Inflammatory macrophage treated with lipopolysaccharide for 1 hour (primary cell): ENCODE results near the gene TMEM129.

Experiments
- DNase-seq, 2 donors: peaks; one replicate each; pipeline ENCODE4 v3.0.0-alpha.2; 2020 to 2022

Gene TMEM129

DNA sequence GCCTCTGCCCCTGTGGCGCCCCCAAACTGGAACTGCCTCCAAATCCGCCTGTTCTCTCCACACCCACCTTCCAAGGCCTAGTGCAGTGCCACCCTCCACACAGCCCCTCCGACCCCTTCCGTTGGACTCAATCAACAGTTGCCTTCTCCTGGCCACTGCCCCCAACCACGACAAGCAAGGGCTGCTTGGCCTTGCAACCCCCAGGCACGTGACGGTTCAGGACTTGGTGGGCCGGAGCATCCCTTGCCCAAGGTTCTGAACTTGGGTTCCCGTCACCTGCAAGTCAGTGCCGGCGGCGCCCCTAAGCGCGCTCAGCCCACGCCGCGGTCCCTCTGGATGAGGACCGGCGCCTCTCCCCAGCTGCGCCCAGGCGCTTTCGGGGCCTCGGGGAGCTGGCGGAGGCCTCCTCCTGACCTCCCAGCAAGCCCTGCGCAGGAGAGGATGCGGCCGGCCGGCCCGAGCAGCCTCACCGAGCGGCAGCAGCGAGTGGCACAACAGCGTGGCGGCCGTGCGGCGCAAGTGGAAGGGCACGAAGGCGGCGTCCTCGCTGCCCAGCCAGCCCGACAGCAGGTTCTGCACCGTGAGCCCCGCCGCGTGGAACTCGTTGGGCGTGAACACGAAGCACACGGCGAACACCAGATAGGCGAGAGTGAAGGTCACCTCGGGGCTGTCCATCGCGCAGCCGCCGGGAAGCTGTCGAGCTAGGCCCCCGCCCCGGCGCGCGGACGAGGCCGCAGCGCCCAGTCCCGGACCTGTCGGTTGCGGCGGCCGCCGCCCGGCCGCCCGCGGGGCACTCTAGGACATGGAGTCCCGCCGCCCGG lies 750 bp downstream of the TMEM129 start:
- DNase-seq = peak; percentile 29 to 35

DNA sequence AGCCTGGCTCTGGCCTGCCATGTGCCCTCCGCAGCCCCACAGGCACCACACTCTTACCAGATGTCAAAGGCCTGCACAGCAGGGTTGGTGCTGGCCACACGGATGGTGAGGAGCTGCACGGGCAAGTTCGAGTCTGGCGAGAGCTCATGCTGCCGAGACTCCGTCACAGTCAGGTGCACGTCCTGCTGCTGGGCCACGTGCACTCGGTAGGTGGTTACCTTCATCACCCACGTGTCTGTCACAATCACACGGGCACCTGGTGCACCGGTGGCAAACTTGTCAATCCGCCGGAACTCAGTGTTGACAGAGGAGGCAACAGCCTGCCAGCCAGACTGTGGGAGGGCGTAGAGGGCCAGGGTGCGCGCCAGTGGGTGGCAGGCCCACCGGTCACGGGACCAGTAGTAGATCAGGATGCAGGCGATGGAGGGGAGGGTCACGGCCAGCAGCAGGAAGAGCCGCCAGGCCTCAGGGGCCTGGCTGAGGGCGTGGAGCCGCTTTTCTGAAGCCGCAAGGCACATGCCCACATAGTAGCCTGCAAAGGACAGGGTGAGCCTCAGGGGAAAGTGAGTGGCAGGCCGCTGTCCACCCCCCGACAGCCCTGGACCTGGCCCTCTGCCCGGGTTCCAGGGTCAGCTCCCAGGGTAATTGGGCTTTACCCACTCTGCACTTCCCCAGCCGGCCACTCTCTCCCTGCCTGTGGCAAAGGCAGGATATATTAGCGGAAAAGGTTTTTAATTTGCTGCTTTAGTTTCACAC lies 2.9 kb downstream of the TMEM129 start:
- no peak for DNase-seq

DNA sequence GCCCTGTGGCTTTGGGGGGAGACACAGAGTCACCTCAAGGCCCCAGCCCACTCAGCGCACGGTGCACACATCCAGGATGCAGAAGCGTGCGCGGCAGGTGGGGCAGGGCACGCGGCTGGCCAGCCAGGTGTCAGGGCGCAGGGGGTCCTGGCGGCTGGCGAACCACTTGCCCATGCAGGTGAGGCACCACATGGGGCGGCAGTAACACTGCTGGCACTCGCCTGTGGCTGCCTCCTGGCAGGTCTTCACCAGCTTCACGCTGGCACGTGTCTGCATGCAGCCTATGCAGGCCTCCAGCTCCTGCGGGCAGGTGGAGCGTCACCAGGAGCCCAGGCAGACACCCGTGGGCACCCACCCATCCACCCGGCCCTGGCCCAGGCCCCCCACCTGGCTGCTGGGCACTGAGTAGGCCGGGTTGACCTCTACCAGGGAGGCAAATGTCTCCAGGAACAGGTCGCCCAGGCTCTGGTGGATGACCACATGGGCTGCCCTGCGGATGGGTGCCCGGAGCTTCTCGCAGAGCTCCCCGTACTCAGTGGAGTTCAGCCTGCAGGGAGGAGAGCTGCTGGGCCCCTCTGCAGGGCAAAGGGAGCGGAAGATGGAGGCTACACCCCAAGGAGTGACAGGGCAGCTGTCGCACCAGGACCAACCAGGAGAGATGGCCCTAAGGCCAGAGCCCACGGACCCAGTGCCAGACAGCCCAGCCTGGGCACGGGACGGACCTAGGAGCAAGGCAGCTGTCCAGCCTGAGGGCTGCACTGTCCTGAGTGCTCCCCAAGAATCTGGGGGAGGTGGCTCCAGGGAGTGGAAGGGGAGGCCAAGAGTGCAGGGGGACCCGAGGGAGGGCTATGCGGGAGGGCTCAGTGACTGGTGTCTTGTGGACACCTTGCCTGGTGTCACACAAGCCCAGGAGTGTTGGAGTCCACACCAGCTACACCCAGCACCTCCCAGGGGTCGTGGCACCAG lies 3.7 kb downstream of the TMEM129 start:
- no peak for DNase-seq

DNA sequence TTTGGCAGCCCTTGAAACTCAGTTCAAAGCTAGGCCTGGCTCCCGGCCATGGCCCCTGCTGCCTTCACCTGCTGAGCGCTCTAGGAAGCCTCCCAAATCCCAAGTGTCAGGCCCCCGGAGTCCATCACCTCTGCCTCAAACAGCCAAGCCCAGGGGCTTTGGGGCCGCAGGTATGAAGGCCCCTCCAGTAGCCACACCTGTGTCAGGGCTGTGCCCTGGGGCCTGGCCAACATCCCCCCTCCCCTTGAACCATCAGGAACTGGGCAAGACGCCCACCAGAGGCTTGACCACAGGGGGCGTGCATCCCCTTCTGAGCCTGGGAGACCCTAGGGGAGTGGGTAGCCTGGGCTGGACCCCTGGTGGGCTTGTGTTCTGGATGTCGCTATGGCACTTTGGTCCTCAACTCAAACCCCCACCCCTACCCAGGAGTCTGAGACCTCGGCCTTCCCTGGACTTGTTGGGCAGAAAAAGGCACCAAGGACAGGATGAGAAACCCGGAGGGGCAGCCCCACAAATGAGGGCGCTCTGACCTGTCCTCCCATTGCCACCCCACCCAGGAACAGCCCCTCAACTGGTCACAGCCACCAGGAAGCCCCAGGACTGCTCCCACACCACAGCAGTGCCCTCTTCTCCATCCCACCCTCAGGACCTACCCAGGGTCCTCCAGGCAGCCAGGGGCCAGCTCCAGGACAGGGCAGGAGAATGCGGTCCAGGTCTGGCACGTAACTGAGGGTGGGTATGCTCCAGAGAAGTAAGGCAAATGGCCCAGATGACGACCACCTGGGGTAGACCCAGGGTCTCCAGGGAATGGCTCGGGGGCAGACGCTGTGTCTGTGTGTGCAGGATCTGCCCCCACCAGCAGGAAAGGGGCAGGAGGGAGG lies 4.8 kb downstream of the TMEM129 start:
- no peak for DNase-seq

DNA sequence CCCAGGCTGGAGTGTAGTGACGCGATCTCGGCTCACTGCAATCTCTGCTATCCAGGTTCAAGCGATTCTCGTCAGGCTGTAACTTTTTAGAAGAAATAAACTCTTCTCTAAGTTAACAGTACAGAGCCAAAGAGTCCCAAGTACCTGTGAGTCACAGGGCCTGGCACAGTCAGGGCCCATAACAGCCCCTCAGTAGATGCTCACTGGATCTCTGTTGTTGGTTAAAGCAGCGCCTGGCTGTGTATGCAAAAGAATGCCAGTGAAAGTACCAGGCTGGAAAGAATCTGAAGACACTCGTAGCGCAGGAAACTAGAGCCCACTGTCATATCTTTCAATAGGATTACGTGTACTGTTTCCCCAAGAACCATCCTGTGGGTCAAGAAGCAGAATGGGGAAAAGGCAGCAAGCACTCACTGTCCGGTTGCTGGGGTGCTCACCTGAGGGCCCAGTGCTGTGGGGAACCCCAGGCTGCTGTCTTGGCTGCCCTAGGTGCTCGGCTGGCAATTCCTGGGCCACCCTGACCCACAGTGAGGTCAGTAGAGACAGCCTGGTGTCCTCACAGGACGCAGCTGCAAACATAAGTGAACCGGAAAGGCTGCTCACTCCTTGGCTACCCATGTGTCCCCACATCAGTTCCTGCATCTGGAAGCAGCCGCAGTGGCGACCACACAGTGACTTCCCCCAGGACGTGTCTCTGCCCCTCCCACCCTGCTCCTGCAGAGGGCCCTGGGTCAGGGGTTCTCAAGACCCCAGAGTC lies 5.9 kb downstream of the TMEM129 start:
- DNase-seq = no peak

DNA sequence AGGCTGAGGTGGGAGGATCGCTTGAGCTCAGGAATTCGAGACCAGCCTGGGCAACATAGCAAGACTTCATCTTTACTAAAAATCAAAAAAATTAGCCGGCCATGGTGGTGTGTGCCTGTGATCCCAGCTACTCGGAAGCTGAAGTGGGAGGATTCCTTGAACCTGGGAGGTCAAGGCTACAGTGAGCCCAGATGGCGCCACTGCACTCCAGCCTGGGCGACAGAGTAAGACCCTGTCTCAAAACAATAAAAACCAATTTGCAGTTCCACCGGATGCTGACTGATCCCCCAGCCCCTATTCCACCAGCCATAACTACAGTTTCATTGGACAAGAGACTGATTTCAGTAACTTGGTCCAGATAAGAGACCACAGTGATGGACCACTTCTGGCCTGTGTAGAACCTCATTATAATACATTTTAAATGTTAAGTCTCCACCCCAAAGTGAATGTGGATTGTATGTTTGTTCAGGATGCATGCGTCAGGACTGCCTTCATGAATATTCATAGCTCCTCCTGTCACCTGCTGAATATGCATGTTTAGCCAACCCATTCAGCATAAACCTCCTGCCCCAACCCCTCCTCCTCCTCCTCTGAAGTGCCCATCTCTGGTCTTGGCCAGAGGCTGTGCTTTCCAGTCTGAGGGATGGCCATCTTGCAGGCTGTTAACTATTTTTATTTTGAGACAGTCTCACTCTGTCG lies 6.7 kb downstream of the TMEM129 start:
- DNase-seq = peak in 1 of 2 donors; percentile 23

DNA sequence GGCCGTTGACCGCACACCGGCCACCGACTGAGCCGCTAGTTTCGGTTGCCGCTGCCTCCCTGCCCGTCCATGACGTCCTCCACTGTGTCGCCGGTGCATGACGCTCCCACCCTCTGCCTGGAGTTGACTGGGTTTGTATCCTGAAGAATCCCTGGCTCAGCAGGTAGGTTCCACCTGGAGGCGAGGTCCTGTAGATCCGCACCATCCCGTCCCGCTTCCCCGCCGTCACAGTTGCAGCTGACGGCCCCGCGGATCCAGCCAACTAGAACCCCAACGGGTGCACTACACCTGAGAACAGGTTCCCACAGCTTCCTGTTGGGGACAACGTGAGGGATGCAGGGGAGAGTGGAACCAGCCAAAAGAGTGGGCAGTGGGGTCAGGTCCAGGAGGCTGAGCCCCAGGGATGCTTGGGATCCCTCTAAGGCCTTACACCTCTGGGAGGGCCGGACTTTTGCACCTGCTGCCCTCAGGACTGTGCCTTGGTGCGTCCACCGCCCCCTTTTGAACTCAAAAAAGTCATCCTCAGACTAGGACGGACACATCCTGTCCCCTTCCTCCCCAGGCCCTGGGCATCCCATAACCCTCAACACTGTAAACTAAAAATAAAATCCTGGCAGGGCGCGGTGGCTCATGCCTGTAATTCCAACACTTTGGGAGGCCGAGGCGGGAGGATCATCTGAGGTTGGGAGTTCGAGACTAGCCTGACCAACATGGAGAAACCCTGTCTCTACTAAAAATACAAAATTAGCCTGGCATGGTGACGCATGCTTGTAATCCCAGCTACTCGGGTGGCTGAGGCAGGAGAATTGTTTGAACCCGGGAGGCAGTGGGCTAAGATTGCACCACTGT lies 7.9 kb downstream of the TMEM129 start:
- DNase-seq = no peak

DNA sequence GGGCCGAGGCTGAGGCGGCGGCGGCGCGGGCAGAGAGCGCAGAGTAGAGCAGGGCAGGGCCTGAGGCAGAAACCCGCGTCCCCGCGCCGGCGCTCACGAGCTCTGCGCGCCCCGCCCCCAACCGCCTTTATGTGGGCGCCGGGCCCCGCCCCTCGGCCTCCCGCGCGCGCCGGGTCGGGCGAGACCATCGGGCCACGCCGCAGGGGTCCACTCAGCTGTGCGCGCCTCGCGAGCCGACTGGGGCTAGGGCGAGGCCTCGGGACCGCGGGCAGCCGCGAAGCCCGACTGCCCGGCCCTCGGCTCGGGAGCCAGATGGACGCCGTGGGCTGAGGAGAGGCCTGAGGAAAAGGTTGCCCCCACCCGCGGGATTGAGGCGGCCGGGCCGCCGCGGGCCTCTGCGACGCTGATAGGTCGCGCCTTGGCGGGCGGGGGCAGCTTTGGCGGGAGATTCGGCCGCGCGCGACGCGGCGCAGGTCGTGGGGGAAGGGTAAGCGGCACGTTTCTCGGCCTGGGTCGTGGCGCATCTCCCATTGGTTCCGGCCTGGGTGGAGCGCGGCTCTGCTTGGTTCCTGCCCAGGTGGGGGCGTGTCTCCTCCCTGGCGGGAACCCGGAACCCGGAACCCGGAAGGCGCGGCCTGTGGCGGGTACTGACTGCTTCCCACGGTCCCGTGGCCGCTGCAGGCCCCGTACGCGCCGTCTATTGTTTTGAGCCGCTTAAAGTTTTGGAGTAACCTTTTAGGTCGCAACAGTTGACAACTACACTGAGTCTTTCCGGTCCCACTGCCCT lies 8.7 kb downstream of the TMEM129 start, which contains the start of gene SLBP:
TSS of gene SLBP (minus strand) at position 104 of the 787 bp plus-strand sequence. CDS start 131 bp downstream, outside the sequence.
- peak; percentile 95 to 96 for DNase-seq

DNA sequence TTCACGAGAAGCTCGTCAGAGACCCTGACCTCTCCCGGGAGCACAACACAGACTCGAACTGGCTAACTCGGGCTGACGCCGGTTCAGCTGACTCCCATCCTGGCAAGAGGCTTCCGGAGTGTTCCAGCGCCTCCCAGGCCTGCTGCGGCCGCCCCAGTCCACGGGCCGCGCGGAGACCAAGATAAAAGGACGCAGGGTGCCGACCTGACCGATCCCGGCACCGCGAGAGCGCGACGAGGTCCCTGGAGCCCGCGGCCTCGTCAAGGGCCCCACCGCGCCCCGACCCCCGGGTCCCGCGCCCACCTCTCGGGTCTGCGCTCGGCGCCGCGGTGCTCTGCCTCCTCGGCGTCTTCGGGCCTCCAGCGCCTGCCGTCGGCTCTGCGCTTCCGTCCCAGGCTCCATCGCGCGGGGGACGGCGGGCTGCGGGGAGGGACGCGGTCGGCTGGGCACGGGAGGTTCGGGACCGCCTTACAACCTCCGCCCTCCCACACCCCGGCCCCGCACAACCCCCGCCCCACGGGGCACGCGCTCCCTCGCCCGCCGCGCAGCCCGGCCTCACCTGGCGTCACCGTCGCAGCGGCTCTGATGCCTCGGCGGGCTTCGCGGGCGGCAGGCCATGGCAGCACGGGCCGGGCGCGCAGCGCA lies 9.4 kb downstream of the TMEM129 start:
- DNase-seq = peak; percentile 33 to 53

DNA sequence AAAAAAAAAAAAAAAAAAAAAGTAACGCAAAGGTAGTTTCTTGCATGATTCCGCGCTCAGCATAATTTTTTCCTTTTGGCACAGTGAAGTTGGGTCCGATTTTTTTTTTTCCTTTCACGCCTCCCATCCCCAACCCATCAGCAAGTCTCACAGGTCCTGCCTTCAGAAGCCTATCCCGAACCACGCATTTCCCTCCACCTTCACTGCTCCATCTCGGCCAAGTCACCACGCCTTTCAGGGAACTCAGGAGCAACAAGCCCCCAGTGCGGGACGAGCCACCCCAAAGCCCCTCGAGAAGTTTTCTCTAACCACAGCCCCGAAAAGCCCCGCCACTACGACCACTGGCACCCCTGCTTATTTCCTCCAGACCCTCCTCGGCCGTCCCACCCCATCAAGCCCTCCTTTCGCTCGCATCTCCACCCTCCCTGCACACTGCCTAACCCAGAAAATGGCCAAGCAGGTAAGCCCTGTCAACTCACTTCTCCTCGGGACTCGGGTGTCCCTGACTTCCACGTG lies 10.0 kb downstream of the TMEM129 start:
- no peak for DNase-seq

DNA sequence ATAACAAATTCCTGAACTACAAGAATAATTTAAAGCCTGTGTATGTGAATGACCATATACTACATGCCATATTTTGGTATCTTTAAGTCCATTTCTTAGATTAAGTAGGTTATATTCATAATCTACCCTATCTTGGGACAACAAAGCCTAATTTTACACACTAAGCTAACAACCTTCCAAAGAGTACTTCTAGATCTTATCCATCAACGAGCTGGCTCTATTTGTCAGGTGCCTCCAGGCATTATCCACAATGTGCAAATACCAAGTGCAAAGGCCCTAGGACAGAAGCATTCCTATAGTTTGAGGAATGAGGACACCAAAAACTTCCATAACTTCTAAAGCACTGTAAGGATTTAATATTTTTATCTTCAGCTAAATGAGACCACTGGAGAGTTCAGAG lies 12.5 kb downstream of the TMEM129 start:
- DNase-seq = no peak

DNA sequence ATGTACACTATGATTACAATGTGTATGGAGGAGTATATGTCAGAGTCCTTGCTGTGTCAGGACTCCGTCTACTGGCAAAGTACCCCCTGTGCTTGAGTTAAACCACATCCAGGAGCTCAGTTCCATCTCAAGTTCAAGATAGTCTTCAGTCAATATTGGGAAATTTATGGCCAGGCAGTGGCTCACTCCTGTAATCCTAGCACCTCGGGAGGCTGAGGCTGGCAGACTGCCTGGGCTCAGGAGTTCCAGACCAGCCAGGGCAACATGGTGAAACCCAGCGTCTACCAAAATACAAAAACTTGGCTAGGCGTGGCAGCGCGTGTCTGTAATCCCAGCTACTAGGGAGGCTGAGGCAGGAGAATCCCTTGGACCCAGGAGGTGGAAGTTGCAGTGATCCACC lies 14.8 kb downstream of the TMEM129 start:
- no peak for DNase-seq

DNA sequence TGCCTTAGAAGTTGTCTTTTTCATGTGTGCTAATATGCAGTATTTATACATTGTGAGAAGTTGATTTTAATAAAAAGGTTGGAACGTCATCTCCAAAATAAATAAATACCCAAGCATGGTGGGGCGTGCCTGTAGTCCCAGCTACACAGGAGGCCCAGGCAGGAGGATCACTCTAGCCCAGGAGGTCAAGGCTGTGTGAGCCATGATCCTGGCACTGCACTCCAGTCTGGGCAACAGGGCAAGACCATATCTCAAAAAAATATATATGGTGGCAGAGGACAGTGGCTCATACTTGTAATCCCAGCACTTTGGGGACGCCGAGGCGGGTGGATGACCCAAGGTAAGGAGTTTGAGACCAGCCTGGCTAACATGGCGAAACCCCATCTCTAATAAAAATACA lies 15.4 kb downstream of the TMEM129 start:
- no peak for DNase-seq

DNA sequence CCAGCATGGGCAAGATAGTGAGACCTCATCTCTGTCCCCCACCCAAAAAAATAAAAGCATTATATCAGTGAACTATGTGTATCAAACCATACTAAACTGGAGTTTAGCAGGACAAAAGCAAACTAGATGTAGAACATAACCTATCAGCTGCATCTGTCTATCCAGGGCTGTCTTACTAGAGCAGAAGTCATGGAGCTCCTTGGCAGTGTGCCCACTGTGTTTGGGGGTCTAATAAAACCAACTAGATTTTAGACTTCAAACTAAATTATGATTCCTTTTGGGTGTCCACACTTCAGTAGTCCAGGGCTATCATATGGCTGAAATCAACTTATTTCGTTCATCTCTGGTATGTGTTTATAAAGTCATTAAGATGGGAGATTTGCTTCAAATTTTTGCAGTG lies 17.3 kb downstream of the TMEM129 start:
- no peak for DNase-seq

DNA sequence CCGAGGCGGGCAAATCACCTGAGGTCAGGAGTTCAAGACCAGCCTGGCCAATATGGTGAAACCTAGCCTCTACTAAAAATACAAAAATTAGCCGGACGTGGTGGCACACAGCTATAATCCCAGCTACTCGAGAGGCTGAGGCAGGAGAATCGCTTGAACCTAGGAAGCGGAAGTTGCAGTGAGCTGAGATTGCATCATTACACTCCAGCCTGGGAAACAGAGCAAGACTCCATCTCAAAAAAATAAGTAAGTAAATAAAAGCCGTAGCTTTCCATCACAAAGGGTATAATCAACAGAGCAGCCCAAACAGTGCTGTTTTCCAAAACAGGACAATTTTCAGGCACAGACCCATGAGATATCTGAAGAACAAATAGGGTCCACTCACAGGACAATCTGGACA lies 19.5 kb downstream of the TMEM129 start:
- DNase-seq = peak in 1 of 2 donors; percentile 38

DNA sequence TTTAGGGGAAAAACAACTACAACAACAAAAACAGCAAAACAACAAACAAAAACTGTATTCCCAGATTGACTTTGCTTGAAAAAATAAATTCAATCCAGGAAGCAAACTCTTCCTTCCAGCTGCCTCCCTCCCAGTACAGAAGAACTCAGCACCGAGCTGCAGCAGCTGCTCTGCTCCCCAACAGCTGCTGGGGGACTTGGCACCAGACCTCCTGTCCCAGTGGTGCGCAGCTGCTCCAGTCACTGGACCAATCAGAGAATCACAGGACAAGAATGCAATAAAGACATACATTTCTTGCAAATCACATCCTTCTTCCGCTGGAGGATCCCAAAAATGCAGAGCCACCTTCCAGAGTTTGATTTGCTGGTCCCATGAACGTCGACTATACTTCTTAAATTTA lies 25.2 kb downstream of the TMEM129 start:
- DNase-seq = no peak

DNA sequence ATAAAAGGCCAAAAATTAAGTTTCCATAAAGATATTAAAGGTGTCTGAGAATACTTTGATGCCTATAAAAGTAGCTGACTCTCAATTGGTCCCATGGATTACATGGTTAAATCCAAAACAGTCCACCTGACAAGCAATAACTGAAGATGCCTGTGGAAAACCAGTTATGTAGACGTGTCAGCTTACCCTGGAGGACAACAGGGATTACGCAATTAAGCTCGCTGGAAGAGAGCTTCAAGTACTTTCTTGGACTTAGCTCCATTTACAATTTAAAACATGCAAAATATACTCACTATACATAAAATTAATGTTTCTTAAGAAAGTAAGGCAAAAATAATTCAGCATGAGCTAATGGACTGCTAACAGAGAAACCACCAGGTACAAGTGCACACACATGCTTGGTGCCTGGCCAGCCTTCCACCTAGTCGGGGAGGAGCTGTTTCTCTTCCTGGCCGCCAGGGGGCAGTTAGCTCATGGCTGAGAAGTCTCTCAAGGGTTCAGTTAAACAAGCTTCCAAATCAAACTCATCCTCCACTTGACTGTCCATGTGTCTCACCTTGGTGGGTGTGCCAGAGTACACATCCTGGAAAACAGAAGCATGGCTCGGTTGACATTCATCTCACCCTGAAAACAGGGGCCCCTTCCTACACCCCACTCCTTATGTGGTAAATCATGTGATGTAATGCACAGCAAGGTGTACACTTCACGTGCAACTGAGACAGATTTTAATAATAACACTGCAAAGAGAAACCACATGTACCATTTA lies 27.8 kb downstream of the TMEM129 start:
- peak; percentile 63 to 89 for DNase-seq
